ENCODE data around the gene PNRC2.
"Not testable (repeated sequence)": the region's sequence is repeated elsewhere in the genome, so short reads cannot be mapped to it uniquely, and the experiment has no call there.

DNA sequence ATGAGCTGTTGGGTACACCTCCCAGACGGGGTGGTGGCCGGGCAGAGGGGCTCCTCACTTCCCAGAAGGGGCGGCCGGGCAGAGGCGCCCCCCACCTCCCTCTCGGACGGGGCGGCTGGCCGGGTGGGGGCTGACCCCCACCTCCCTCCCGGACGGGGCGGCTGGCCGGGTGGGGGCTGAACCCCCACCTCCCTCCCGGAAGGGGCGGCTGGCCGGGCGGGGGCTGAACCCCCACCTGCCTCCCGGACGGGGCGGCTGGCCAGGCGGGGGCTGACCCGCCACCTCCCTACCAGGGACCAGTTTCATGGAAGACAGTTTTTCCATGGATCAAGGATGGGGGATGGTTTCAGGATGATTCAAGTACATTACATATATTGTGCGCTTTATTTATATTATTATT, 27.4 kb downstream of the PNRC2 start:
- not testable (repeated sequence) for TF ChIP-seq EZH2 (IDR thresholded peaks at IDR 0.05); POLR2AphosphoS5 (IDR thresholded peaks at IDR 0.05; ENCODE audit: borderline replicate concordance, low read depth, low read length)
